Stimulated activated CD4-positive, alpha-beta T cell treated with anti-CD3 and anti-CD28 coated beads, TNF-alpha, amount 100 ng/mL, for 4 hours (primary cell): ENCODE data around the gene NCAPD2.
"Not testable (repeated sequence)": the region's sequence is repeated elsewhere in the genome, so short reads cannot be mapped to it uniquely, and the experiment has no call there.

Experiments used
- DNase-seq, 3 experiments: peaks; one replicate each; pipeline ENCODE4 v3.0.0-alpha.2; 2020; ENCODE audit warnings: low read depth in 3 of 3

The NCAPD2 gene

GRCh38 chr12:6497291-6497690 lies 3.4 kb downstream of the NCAPD2 start:
- not testable (repeated sequence) for DNase-seq

DNA sequence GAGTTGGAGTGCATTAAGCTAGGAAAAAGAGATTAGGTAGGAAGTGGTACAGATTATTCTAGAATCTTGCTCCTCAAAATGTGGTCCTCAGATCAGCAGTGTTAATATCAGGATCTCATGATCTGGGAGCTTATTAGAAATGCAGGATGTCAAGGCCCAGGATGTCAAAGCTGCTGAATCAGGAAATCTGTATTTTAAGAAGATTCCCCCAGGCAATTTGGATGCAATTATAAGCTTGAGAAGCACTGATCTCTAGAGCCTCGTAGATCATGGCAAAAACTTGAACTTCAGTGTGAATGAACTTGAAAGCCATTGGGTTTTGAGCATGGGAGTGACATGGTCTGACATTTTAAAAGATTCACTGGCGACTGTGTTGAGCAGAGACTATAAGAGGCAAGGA lies 6.6 kb downstream of the NCAPD2 start:
- no peak for DNase-seq

GRCh38 chr12:6507102-6507998 lies 13.4 kb downstream of the NCAPD2 start:
- DNase-seq, result no peak

DNA sequence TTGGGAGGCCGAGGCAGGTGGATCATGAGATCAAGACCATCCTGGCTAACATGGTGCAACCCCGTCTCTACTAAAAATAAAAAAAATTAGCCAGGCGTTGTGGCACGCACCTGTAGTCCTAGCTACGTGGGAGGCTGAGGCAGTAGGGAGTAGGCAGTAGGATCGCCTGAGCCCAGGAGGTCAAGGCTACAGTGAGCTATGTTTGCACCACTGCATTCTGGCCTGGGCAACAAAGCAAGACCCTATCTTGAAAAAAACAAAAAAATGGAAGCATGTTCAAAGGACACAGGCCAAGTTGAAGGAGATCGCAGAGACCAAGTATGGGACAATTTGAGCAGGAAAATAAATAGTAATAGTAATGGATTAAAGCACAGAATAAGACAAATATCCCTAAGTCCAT lies 14.2 kb downstream of the NCAPD2 start:
- no peak for DNase-seq

GRCh38 chr12:6520186-6520585 lies 26.3 kb downstream of the NCAPD2 start:
- DNase-seq, result no peak

DNA sequence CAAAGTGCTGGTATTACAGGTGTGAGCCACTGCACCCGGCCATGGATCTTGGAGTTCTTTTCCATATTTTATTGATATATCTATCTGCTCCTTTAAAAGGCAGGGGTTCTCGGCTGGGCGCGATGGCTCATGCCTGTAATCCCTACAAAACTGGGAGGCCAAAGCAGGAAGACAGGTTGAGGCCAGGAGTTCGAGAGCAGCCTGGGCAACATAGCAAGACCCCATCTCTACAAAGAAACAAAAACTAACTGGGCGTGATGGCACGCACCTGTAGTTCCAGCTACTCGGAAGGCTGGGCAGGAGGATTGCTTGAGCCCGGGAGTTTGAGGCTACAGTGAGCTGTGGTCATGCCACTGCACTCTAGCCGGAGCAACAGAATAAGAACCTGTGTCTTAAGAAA lies 28.3 kb downstream of the NCAPD2 start:
- no peak for DNase-seq

- DNase-seq, result no peak
These were observed 29.8 kb downstream of the NCAPD2 start for GRCh38 chr12:6523708-6524107.

- DNase-seq, result no peak
These were observed 30.7 kb downstream of the NCAPD2 start for GRCh38 chr12:6524648-6525047.

DNA sequence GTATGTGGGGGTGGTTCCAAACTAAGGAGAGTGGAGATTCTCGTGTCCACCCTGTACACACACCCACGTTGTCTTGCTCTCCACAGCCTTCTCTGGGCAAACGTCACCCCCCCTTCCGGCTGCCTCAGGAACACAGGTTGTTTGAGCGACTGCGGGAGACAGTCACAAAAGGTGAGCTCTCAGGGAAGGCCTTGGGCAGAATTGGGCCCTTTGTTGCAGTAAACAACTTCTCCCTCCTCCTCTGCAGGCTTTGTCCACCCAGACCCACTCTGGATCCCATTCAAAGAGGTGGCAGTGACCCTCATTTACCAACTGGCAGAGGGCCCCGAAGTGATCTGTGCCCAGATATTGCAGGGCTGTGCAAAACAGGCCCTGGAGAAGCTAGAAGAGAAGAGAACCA lies 32.3 kb downstream of the NCAPD2 start:
- DNase-seq, result no peak

DNA sequence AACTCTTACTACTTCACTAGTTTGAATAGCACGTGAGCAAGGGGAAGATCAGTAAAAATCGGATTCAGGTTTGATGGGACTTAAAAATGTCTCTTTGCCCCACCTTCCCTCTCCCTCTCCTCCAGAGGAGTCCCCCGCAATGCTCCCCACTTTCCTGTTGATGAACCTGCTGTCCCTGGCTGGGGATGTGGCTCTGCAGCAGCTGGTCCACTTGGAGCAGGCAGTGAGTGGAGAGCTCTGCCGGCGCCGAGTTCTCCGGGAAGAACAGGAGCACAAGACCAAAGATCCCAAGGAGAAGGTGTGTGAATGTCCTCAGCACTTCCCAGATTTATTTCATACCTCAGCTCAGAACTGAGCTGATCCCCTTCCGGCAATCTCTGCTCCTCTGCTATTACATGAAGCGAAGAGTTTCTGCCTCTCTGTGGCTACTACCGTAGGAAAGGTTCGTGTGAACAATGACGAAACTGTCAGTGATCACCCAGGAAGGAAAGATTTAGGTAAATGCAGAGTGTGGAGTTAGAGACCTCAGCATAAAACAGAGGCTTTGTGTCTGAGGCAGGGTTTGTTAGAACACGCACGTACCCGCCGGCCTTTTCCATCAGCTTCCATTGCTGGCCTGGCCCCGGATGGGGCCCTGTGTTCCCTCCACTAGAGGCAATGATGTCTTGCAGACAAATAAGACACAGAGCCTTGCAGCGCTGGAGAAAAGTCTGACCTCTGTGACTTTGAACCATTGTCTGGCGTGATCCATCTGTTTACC lies 33.0 kb downstream of the NCAPD2 start:
- DNase-seq, result no peak

DNA sequence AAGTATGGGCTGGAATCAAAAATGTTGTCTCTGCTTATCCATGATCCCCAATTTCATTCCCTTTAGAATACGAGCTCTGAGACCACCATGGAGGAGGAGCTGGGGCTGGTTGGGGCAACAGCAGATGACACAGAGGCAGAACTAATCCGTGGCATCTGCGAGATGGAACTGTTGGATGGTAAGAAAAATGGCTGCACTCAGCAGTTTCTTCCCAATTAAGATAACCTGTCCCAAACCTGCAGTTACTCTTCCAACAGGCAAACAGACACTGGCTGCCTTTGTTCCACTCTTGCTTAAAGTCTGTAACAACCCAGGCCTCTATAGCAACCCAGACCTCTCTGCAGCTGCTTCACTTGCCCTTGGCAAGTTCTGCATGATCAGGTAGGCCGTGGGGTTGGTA lies 33.8 kb downstream of the NCAPD2 start:
- no peak for DNase-seq

DNA sequence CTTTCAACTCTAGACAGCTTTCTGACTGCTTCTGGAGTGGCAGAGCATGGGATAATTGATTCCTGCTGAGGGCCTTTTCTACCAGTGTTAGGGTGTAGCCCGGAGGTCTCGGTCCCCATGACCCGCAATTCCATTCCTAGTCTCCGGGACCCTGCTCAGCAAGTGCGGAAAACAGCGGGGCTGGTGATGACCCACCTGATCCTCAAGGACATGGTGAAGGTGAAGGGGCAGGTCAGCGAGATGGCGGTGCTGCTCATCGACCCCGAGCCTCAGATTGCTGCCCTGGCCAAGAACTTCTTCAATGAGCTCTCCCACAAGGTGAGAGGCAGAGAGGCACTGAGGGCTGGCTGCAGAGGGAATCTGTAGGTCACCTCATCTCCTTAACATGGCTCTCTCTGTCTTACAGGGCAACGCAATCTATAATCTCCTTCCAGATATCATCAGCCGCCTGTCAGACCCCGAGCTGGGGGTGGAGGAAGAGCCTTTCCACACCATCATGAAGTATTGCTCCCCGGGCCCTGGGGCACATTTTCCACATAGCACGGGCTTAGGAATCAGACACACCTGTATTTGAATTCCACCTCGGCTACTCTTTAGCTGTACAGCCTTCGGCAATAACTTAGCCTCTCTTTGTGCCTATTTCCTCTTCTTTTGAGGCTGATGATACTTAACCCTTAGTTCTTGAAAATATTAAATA lies 34.8 kb downstream of the NCAPD2 start:
- DNase-seq, result no peak

DNA sequence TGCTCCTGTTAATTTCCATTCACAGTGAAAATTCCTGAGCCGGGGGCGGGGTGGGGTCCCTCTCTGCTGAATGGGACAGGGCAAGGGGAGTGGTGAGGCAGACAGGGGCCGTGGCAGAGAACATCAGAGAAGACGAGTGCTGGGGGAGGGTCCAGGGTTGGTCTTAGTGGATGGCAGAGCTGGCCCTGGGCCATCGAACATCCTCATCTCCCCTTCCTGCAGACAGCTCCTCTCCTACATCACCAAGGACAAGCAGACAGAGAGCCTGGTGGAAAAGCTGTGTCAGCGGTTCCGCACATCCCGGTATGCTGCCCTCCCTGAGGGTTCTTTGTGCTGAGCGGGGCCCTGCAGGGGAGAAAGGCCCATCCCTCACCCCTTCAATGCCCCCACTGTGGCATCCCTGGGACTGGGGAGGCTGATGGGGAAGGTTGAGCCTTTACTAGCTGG lies 35.4 kb downstream of the NCAPD2 start:
- DNase-seq, result no peak

DNA sequence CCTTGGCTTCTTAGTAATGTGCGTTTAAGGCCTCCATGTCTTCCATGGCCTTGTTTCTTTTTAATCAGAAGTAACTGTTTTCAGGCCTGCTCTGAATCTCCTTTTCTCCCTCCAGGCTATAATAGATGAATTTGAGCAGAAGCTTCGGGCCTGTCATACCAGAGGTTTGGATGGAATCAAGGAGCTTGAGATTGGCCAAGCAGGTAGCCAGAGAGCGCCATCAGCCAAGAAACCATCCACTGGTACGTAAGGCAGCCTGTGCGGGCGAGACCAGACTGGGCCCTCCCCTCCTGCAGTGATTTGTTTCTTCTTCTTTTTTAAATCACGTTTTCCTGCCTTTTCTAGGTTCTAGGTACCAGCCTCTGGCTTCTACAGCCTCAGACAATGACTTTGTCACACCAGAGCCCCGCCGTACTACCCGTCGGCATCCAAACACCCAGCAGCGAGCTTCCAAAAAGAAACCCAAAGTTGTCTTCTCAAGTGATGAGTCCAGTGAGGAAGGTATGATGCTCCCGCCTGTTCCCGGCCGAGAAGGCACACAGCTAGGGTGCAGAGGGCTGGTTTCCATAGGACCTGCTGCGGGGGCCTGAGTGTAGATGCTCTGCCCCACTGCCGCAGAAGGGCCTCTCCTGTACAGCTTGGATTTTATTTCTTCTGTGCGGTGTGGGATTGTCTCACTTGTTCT lies 36.8 kb downstream of the NCAPD2 start:
- no peak for DNase-seq

- peak; percentile 57 to 76 (median 73) for DNase-seq
These were observed 38.4 kb downstream of the NCAPD2 start for GRCh38 chr12:6532051-6532926.

DNA sequence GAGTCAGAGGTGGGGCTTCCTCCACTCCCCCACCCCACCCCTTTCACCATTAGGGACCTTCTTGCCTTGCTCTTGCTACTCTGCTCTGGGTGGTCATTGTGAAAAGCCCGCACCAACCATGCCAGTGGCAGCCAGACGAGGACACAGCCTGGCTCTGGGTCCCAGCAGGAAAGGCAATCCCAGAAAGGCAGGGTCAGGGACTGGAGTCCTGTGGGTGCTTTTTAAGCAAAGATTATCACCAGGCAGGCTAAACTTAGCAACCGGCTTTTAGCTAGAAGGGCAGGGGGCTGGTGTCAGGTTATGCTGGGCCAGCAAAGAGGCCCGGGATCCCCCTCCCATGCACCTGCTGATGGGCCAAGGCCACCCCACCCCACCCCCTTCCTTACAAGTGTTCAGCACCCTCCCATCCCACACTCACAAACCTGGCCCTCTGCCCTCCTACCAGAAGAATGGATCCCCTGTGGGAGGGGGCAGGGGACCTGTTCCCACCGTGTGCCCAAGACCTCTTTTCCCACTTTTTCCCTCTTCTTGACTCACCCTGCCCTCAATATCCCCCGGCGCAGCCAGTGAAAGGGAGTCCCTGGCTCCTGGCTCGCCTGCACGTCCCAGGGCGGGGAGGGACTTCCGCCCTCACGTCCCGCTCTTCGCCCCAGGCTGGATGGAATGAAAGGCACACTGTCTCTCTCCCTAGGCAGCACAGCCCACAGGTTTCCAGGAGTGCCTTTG lies 39.2 kb downstream of the NCAPD2 start:
- no peak for DNase-seq

DNA sequence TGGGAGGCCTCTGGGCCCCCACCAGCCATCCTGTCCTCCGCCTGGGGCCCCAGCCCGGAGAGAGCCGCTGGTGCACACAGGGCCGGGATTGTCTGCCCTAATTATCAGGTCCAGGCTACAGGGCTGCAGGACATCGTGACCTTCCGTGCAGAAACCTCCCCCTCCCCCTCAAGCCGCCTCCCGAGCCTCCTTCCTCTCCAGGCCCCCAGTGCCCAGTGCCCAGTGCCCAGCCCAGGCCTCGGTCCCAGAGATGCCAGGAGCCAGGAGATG lies 39.7 kb downstream of the NCAPD2 start:
- DNase-seq, result no peak

DNA sequence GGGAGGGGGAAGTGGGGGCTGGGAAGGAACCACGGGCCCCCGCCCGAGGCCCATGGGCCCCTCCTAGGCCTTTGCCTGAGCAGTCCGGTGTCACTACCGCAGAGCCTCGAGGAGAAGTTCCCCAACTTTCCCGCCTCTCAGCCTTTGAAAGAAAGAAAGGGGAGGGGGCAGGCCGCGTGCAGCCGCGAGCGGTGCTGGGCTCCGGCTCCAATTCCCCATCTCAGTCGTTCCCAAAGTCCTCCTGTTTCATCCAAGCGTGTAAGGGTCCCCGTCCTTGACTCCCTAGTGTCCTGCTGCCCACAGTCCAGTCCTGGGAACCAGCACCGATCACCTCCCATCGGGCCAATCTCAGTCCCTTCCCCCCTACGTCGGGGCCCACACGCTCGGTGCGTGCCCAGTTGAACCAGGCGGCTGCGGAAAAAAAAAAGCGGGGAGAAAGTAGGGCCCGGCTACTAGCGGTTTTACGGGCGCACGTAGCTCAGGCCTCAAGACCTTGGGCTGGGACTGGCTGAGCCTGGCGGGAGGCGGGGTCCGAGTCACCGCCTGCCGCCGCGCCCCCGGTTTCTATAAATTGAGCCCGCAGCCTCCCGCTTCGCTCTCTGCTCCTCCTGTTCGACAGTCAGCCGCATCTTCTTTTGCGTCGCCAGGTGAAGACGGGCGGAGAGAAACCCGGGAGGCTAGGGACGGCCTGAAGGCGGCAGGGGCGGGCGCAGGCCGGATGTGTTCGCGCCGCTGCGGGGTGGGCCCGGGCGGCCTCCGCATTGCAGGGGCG lies 40.2 kb downstream of the NCAPD2 start, which contains the start of gene GAPDH:
Gene GAPDH (plus strand): TSS at position 595 of the 772 bp plus-strand sequence. CDS start 316 bp downstream, outside the sequence.
- peak; percentile 80 to 87 (median 81) for DNase-seq

DNA sequence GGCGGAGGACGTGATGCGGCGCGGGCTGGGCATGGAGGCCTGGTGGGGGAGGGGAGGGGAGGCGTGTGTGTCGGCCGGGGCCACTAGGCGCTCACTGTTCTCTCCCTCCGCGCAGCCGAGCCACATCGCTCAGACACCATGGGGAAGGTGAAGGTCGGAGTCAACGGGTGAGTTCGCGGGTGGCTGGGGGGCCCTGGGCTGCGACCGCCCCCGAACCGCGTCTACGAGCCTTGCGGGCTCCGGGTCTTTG lies 40.7 kb downstream of the NCAPD2 start:
- no peak for DNase-seq
